H7 (cell line): ENCODE measurements around the gene CERKL. TPM values are rescaled to one million over a fixed set of nuclear protein-coding genes. Genes with fewer than 3 reads are reported as not detected.

Source experiments
- DNase-seq: peaks from one replicate; pipeline ENCODE4 v3.0.0; 2012
- H3K27me3 ChIP-seq: 2 replicates; pipeline ENCODE4 v1.6.0; 2011; ENCODE audit warnings: mild to moderate bottlenecking, low read length; ENCODE audit not compliant: control insufficient read depth, insufficient read depth
- H3K36me3 ChIP-seq: replicated peaks from 2 replicates; pipeline ENCODE4 v1.5.1; 2011; ENCODE audit warnings: low read length; ENCODE audit not compliant: control insufficient read depth, insufficient read depth
- H3K4me3 ChIP-seq: 2 replicates; pipeline ENCODE4 v1.5.1; 2011; ENCODE audit warnings: low read depth, mild to moderate bottlenecking, control low read depth, low read length, moderate library complexity; ENCODE audit not compliant: insufficient read depth
- total RNA-seq: library from RNA; depleted of rRNA; stranded (reverse); fragments of >200 nt; shearing (Covaris generic); gene quantifications from 2 replicates; pipeline ENCODE4 v1.2.3, GENCODE V29; 2014; rRNA removed

Gene CERKL
- total RNA-seq, 1 experiment from 2014 or later, result 0.14 TPM

- no peaks in the 10 kb centered on the region for H3K27me3 ChIP-seq
- H3K4me3 ChIP-seq, result no peak overlapping the region
- DNase-seq, result no peak
- H3K36me3 ChIP-seq, result no peaks in the 10 kb centered on the region
These were observed 156.7 kb downstream of the CERKL start for GRCh38 chr2:181500201-181500600.

GRCh38 chr2:181499231-181499630 is 157.7 kb downstream of the CERKL start:
- Histone ChIP-seq H3K4me3 (no peak overlapping the region), H3K27me3 (no peaks in the 10 kb centered on the region), H3K36me3 (no peaks in the 10 kb centered on the region)
- no peak for DNase-seq

Other genes starting within 250 kb of the CERKL start
- gene ITGA4, start 199.7 kb downstream of the CERKL start, total RNA-seq, result 1.6 and 2.2 TPM in 2 replicates
- gene NEUROD1, start 23.4 kb upstream of the CERKL start, total RNA-seq, result 0.04 TPM in 1 of 2 replicates, not detected in the other
- gene ITPRID2, start 234.6 kb upstream of the CERKL start, total RNA-seq, result 10.5 and 13.6 TPM in 2 replicates